GM19351 (cell line): Measurements from ENCODE around the gene DDX51.
"Not testable (repeated sequence)": the region's sequence is repeated elsewhere in the genome, so short reads cannot be mapped to it uniquely, and the experiment has no call there.

ENCODE experiments used
- ATAC-seq: cut with Tn5 transposase; IDR thresholded peaks from one replicate; pipeline ENCODE4 v1.9.1; 2021; ENCODE audit warnings: mild to moderate bottlenecking, moderate library complexity; ENCODE audit not compliant: unreplicated experiment

Gene DDX51

GRCh38 chr12:132121283-132121682, 22.8 kb downstream of the DDX51 start:
- no peak for ATAC-seq

GRCh38 chr12:132118876-132119275, 25.2 kb downstream of the DDX51 start:
- no peak for ATAC-seq

GRCh38 chr12:132117558-132117875, 26.6 kb downstream of the DDX51 start:
- ATAC-seq = no peak

GRCh38 chr12:132116709-132117557, 27.2 kb downstream of the DDX51 start:
- no peak for ATAC-seq

- no peak for ATAC-seq
Measured at GRCh38 chr12:132115500-132115899, 28.6 kb downstream of the DDX51 start.

GRCh38 chr12:132114667-132115066, 29.5 kb downstream of the DDX51 start:
- ATAC-seq = no peak

- ATAC-seq = no peak
Measured at GRCh38 chr12:132111654-132112304, 32.3 kb downstream of the DDX51 start.

GRCh38 chr12:132110677-132111076, 33.4 kb downstream of the DDX51 start:
- ATAC-seq = no peak

GRCh38 chr12:132109741-132110140, 34.4 kb downstream of the DDX51 start:
- ATAC-seq = no peak

- no peak for ATAC-seq
Measured at GRCh38 chr12:132108211-132108832, 35.8 kb downstream of the DDX51 start.

GRCh38 chr12:132106921-132107320, 37.2 kb downstream of the DDX51 start:
- ATAC-seq = no peak

GRCh38 chr12:132105467-132105866, 38.7 kb downstream of the DDX51 start:
- no peak for ATAC-seq

- ATAC-seq = no peak
Measured at GRCh38 chr12:132103542-132104308, 40.4 kb downstream of the DDX51 start.

- not testable (repeated sequence) for ATAC-seq
Measured at GRCh38 chr12:132103072-132103471, 41.0 kb downstream of the DDX51 start.

GRCh38 chr12:132102297-132102696, 41.8 kb downstream of the DDX51 start:
- ATAC-seq = no peak

- ATAC-seq = no peak
Measured at GRCh38 chr12:132100306-132101065, 43.6 kb downstream of the DDX51 start.

GRCh38 chr12:132099739-132100138, 44.4 kb downstream of the DDX51 start:
- ATAC-seq = no peak

- ATAC-seq = no peak
Measured at GRCh38 chr12:132095520-132096409, 48.4 kb downstream of the DDX51 start.

- ATAC-seq = no peak
Measured at GRCh38 chr12:132094269-132094891, 49.7 kb downstream of the DDX51 start.
